ENCODE measurements around the gene MAZ.

GRCh38 chr16:29808219-29808900 is 2.0 kb downstream of the MAZ start:
- no peak for TF ChIP-seq MAX (IDR thresholded peaks at IDR 0.05)
- no peak for TF ChIP-seq CTCF (IDR thresholded peaks at IDR 0.05; ENCODE audit: low read depth, low read length, missing input control)
- no peak for TF ChIP-seq ATF3 (IDR thresholded peaks at IDR 0.05)
- no peak for TF ChIP-seq JUND (IDR thresholded peaks at IDR 0.05)
- TF ChIP-seq EGR1 (IDR thresholded peaks at IDR 0.05; ENCODE audit: low read depth in 2 of 2): no peak
- no peak for TF ChIP-seq GABPA (IDR thresholded peaks at IDR 0.05 in 1 of 2, conservative IDR thresholded peaks at IDR 0.05 in 1 of 2)
- TF ChIP-seq YY1 (IDR thresholded peaks at IDR 0.05): no peak
- TF ChIP-seq RAD21 (IDR thresholded peaks at IDR 0.05): no peak
- TF ChIP-seq ZBTB33 (IDR thresholded peaks at IDR 0.05): no peak
- no peak for TF ChIP-seq TAF1 (conservative IDR thresholded peaks at IDR 0.05)
